Stimulated activated CD8-positive, alpha-beta memory T cell treated with anti-CD3 and anti-CD28 coated beads, Interleukin-15, amount 100 ng/mL, for 4 hours (primary cell): ENCODE measurements around the gene BAIAP3.
A peak's percentile ranks its signal among the peaks of the same experiment; 100 is the strongest.

Source experiments
- DNase-seq, 2 donors: peaks; one replicate each; pipeline ENCODE4 v3.0.0-alpha.2; 2020; ENCODE audit warnings: low read depth in 2 of 2

The BAIAP3 gene

DNA sequence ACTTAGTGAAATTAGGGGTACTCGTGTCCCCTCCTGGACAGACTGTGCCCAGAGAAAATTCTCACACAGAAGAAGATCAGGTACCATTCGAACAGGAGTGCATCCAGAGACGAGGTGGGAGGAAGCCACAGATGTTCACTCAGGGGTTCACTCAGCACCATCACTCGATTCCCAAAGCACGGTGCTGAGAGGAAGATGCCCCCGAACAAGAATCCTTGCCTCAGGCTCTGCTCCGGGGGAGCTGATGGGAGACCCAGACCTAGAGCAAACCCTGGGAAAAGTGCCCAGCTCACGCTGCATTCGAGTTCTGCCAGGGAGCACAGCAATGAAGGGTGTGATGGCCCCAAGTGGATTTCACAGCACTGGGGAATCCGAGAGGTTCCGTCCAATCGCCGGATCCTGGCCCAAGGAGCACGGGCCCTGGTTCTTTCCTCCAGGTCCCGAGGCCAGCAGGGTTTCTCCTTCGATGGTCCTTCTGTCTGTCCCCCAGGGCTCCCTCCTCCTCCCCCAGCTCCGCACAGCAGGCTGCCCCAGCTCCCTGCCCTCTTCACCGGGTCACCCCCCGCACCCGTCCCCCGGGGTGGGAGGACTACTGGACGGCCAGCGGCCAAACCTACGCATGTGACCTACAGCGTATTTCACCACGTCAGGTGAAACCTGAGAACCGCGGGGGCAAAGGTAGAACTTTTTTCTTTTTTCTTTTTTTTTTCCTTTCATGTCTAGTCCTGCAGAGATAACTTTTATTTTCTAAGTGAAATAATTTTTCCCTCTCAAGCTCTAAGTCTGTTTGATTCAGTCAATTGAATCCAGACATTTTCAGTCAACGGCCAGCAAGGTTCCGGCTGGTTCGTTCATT lies 34.2 kb upstream of the BAIAP3 start:
- DNase-seq = no peak

DNA sequence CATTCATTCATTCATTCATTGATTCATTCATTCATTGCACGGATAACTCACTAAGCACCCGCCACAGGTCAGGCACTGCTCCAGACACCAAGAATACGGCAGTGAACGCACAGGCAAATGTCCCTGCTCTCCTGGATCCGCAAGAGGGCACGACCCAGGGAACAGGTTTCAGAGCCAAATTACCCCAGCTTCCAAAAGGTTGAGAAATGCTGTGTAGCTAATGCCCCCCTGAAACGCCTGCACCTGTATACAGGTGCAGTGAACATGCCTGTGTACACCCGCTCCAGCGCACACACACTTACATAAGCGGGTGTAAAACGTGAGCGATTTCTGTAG lies 33.6 kb upstream of the BAIAP3 start:
- no peak for DNase-seq

DNA sequence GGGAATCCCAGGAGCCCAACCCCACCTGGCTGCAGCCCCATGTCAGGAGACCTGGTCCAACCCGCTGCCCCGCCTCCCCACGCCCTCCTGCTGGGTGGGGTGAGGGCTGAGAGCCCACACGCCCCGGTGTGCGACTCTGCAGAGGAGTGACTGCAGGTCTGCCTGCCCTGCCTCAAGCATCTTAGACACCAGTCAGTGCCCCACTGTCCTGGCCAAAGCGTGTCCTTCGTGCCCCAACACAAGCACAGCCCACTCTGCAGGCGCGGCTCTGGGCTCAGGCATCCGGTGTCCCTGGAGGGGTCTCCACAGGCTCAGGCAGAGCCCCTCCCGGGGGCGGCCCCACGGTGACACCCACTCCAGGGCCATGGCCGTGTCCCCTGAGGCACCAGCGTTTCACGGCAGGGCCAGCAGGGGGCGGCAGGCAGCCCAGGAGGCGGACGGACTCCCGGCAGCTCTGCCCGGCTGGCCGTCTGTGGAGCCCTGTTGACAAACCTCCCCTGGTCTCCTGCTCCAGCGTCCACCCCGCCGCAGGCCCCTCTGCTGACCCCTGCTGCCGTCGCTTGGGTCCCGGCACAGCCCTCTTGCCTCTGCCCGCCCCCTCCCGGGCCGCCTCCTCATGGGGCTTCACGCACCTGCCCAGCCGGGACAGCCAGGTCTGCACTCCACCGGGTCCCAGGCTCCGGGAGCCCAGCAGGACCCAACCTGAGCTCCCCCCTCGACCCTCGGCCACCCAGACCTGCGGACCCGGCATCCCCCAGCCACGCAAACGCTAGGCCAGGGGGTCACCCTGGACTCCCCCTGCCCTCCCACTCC lies 32.6 kb upstream of the BAIAP3 start:
- peak; percentile 38 to 40 for DNase-seq

DNA sequence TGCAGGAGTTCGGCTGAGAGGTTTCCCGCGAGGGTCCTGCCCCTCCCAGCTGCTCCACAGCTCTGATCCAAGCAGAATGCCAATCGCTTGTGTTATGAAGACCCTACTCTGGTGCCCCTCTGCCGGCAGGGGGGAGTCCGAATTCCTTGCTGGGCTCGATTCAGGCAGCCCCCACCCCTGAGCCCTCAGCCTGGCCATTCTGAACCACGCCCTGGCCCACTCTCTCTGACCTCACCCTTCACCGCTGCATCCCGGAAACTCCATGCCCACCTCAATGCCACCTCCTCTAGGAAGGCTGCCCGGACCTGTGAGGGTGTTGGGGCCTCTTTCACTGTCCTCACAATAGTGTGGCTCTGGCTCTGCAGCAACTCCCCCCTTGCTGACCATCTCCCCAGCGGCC lies 31.9 kb upstream of the BAIAP3 start:
- no peak for DNase-seq

DNA sequence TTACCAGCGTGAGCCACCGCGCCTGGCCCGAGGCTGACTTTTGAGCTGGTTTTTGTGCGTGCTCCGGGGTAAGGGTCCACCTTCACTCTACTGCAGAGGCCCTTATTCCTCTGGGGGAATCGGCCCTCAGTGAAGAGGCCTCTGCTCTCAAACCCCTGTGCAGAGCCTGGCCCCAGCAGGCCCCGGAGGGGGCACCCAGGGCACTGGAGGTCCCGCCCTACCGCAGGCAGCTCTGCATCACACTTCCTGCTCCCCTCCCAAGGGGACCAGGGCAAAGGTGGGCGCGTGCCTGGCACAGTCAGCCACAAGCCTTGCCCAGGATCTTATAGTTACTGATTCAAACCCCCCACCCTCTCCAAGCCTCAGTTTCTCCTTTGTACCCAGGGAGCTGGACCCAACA lies 27.6 kb upstream of the BAIAP3 start:
- DNase-seq = no peak

DNA sequence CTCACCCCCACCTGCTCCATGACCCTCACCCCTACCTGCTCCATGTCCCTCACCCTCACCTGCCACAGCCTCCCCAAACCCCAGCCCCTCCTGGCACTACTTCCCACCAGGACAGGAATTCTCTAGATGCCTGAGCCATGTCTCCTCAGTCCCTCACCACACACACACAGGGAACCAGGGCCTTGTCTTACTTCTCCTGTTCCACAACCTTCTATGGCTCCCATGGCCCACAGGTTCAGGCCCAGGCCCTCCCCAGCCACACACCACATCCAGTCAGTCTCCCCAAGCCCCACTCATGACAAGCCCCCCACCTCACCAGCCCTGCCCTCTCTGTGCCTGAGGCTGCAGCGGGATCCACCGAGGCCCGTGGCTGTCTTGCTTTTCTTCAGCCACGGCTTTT lies 27.1 kb upstream of the BAIAP3 start:
- no peak for DNase-seq

DNA sequence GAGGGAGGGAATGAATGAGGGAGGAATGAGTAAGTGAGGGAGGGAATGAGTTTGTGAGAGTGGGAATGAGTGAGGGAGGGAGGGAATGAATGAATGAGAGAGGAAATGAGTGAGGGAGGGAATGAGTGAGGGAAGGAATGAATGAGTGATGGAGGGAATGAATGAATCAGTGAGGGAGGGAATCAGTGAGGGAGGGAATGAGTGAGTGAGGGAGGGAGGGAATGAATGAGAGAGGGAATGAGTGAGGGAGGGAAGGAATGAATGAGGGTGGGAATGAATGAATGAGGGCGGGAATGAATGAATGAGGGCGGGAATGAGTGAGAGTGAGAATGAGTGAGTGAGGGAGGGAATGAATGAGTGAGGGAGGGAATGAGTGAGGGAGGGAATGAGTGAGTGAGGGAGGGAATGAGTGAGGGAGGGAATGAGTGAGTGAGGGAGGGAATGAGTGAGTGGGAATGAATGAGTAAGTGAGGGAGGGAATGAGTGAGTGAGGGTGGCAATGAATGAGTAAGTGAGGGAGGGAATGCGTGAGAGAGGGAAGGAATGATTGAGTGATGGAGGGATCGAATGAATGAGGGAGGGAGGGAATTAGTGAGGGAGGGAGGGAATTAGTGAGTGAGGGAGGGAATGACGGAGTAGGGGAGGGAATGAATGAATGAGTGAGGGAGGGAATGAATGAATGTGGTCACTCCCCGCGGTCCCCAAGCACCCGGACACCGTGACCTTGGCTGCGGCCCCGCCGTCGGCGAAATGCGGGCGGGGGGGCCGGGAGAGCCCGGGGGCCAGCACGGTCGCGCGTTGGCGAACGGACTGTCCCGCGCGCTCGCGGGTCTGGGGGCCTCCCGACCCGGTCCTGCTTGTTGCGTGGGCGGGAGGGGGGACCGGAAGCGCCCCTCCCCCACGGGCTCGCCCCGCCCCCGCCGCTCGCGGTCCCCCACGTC lies 25.1 kb upstream of the BAIAP3 start:
- no peak for DNase-seq

DNA sequence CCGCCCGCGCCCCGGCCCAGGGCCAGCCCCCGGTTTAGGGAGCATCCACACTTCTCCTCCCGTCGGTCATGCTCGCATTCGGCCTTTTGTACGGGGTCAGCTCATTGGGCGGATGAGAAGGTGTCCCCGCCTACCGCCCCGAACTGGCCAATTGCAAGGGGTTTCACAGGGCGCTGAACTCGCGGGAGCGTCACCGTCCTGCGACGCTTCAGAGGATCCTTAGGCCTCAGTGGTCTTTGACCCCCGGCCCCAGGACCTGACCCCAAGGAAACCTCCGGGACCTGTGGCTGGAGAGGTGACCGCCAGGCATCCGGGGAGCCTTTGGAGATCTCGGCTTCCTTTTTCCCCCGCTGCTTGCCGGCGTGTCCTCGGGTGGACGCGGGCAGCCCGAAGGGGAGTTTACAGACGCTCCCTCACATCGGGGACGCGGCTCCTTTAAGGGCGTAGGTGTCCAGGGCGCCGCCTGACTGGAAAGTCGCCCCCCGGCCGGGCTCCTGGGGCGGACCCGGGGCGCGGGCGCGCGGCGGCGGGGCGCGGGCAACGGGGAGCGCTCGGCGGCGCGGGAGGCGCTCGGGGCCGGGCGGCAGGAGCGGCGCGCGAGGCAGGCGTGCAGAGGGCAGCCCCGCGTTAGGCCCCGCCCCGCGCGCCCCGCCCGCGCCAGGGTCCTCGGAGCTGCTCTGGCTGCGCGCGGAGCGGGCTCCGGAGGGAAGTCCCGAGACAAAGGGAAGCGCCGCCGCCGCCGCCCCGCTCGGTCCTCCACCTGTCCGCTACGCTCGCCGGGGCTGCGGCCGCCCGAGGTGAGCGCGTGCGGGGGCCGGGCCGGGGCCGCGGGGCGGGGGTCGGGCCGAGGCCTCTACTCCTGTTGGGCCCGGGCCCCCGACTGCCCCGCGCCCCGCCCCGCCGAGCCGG lies 24.2 kb upstream of the BAIAP3 start, which contains the start of gene UBE2I:
TSS of gene UBE2I (plus strand) at position 660 of the 909 bp plus-strand sequence. CDS start 4,395 bp downstream, outside the sequence.
- DNase-seq = peak; percentile 92 to 94

DNA sequence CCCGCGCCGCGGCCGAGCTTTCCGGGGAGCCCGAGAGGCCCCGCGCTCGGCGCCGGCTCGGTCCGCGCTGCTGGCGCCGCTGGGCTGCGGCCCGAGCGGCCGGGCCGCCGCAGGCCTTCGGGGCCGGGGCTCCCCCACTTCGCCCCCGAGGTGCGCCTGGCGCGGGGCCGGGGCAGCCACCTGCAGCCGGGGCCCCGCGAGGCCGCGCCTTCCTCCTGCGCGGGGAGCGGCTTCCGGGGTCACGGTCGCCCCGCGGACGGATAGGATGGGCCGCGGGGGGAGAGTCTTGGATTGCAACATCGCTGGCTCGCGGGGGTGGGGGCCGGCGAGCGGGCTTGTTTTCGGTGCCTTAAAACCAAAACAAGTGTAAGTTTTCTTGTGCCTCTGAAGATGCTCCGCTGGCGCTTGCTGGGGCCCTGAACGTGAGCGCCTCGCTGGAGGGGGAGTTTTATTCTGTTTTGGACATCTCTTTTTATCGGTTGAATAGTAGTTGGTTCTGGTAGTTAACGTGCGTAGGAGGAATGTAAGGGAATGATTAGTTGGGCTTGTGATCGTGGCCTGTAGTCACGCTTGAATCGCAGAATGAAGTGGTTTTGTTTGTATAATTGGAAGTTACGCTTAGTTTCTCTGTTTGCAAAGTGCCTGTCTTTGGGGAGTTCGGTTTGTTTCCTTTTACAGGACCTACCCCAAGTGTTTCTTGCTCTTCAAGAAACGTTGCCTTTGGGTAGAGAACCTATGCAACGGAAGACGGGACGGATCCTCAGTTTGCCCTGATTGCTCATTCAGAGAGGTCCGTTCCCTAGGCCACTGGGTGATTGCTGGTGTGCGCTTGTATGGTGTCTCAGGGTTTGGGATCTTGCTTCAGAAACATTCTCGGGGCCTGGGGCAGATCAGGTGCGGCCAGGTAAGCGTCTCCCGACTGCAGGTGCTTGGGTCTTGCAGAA lies 23.3 kb upstream of the BAIAP3 start:
- DNase-seq = peak; percentile 34 to 37

DNA sequence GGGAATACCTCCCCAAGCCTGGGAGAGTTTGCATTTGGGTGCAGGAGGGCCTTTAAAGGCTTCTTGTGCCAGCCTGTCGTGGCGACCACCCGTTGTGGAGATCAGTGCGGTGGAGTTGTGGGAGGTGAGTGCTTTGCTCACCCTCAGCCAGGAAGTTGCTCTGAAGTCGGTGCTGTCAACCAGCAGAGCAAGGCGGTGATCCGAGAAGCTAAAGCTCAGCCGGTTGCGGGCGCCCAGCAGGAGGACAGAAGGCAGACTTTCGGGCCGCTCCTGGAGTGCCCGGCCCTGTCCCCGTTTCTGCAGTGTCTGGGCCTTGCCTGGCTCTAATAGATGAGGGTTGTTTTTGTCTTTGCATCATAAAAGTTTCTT lies 22.6 kb upstream of the BAIAP3 start:
- DNase-seq = no peak

DNA sequence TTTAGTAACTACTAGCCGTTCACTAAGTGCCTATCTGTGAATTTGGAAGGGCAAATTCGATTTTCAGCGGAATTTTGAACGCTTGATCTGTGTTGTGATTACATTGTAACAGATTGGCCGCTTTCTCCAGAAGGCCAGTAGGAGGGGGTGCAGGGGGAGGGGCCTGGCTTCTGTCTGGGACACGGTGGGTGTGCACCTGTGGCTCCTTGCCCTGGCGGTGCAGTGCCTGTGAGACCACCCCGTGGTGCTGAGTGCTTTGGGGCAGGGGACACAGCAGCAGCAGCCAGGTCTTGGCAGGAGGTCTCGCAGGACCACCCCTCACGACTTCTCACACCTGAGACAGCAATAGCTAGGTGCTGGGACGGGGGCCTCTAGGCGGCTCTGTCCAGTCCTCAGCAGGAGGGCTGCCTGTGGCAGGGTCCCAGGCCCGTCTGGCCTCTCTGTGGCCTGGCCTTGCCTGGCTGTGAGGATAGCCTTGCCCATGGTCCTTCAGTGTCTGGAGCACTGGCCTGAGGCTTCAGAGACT lies 22.2 kb upstream of the BAIAP3 start:
- no peak for DNase-seq

DNA sequence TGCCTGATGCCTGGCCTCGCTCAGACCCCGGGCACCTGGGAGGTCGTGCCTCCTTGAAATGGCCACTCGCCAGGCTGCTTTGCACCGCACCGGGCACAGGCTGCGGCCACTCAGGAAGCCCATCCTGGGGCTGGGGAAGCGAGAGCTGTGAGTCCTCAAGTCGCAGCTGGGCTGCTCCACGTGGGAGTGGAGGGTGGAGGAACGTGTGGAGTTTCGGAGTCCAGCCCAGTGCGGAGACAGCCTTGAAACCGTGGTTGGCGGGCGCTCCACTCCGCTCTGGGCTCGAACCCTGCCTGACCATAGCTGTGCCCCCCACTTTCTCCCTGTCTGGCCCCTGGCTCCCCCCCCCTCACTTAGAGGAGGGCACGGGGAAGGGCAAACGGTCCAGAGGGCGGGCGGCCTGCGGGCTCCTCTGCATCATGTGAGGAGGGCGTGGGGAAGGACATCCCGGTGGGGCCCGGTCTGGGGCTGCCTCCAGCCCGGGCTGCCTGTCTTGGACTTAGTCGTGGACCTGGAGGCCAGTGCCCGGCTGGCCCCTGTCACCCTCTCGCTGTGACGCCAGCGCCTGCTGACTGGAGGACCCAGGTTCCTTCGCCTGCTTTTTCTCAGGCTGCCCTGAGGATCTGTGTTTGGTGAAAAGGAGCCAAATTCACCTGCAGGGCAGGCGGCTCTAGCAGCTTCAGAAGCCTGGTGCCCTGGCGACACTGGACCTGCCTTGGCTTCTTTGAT lies 21.5 kb upstream of the BAIAP3 start:
- no peak for DNase-seq

DNA sequence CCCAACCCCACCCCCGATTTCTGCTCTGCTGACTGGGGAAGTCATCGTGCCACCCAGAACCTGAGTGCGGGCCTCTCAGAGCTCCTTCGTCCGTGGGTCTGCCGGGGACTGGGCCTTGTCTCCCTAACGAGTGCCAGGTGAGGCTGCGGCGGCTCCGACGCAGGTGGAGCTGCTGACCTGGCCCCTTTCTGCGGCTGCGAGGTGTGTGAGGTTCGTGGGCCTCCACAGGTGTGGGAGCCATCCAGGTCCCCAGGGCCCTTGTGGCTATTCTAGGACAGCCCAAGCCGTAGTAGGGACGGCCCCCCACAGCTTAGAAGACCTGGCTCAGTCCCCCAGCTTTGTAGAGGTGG lies 21.0 kb upstream of the BAIAP3 start:
- no peak for DNase-seq

DNA sequence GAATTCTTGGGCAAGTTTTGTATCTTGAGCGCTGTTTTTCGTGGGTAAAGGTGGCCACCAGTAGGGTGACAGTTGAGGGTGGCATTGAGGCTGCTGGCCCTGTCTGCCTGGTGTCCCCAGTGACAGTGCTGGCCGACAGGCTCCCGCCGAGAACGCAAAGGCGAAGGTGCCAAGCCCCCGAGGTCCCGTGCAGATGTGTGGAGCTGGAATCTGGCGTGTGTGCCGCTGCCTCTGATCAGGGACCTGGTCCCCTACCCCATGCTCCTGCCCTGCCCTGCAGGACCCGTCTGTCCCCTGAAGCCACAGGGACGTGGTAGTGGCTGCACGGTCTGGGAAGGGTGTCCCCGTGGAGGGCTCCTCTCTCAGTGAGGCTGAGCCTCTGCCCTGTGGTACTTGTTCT lies 20.5 kb upstream of the BAIAP3 start:
- no peak for DNase-seq

DNA sequence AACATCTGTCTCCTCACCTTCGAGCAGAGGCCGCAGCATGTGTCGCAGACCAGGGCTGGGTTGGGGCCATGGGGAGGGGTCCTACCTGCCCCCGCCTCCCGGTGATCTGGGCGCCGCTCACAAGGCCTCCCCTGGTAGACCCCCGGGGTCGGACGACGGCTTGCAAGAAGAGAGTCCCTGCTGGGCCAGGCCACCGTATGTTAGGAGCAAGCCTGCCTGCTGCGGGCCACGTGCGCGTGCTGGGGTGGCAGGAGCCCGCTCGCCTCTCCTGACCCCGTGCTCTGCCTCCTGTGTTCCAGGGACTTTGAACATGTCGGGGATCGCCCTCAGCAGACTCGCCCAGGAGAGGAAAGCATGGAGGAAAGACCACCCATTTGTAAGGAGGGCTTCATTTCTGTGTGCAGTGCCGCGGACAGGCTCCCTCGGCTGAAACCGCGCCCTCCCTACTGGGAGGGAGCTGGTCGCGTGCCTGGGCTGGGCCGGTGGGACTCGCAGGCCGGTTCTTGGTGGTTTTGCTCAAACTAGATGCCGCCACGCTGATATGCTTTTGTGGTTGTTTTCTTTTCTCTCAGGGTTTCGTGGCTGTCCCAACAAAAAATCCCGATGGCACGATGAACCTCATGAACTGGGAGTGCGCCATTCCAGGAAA lies 19.6 kb upstream of the BAIAP3 start:
- DNase-seq = no peak

DNA sequence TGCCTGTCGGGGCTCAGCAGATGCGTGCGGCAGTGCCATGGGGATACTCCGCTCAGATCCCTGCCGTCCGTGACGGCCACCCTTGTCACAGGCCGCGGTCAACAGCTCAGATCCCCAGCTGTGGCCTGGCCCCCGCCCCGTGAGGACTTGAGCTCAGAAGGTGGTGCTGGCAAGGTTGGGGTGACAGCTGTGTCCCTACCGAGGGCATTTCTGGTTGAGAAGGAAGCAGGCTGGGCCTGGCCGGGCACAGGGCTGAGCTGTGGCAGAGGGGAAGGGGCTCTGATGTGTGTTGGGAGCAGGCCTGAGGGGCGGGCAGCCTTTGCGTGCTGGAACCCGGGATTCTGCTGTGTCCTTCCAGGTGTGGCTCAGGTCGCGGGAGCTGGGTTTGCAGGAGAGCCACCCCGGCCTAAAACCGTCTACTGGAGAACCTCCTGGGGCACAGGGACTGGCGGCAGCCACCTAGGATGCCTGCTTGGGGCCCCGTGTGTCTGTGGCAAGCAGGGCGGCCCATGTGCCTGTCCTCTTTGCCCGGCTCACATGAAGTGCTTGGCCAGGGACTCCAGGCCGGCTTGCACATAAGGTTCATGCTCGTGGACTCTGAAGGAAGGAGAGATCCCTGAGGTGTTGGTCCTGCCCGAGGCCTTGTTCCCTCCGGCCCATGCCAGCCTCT lies 18.9 kb upstream of the BAIAP3 start:
- DNase-seq = no peak

DNA sequence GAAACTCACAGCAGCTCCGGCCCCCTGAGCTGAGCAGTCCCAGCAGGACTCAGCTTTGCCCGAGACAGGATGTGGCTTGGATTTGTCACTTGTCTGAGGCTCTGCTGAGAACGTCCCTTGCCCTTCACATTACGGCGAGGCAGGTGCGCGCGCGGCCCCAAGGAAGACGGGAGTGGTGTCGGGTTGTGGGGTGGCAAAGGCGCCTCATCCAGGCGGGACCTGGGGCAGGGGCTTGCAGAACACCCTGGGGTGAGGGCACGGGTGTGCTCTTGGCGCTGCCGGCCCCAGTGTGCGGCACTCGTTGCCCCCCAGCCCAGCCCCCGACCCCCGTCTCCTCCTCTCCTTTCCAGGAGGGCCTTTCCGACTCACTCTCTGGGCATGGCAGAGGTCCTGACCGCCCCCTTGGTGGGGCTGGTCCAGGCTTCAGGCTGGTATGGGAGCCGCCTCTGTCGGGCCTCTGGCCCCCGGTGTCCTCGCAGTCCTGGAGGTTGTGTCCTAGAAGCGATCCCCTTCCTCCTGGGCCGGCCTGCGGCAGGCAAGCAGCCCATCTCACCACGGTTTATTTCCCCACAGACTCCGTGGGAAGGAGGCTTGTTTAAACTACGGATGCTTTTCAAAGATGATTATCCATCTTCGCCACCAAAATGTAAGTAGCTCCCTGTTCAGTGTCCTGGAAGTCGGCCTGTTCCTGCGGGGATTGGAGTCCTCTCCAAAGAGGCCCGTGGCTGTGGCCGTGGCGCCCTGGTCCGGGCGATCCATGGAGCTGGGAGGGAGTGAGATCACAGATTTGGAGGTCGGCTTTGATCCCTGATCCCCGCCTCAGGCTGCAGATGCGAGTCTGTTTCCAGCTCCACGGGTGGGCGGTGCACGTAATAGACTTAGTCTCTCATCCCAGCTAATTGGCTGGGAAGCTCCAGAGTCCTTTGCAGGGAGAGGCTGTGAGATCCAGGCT lies 18.1 kb upstream of the BAIAP3 start:
- DNase-seq = no peak
